OCI-LY1 (cell line): ENCODE measurements around the gene FAM227A.

Source experiments
- EZH2 ChIP-seq: fragments of 200-600 bp; sonication (generic), shearing (Covaris generic); IDR thresholded peaks from 2 replicates; pipeline ENCODE4 v1.8.0; 2017; ENCODE audit warnings: borderline replicate concordance, mixed run types, mild to moderate bottlenecking, antibody characterized with exemption, low read length, moderate library complexity, mixed read lengths
- TF ChIP-seq, protein P1 (sequence below): fragments of 200-600 bp; sonication (generic), shearing (Covaris generic); IDR thresholded peaks from 2 replicates; pipeline ENCODE4 v1.5.1; 2017; ENCODE audit warnings: mild to moderate bottlenecking, antibody characterized with exemption, low read length, moderate library complexity, mixed read lengths

DNA sequence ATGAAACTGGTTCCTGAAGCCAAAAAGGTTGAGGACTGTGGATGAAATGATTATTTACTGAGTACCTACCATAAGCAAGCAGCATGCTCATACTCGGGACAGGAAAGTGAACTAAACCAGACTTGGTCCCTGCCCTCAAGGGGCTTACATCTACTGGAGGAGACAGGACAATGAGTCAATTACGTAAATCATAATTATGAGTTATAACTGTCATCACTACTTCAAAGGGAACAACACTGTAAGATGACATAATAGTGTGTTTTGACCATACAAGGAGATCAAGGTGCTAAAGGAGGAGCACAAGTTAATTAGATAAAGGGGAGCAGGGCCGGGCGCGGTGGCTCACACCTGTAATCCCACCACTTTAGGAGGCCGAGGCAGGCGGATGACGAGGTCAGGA, 2.5 kb downstream of the FAM227A start:
- TF ChIP-seq, protein P1, sequence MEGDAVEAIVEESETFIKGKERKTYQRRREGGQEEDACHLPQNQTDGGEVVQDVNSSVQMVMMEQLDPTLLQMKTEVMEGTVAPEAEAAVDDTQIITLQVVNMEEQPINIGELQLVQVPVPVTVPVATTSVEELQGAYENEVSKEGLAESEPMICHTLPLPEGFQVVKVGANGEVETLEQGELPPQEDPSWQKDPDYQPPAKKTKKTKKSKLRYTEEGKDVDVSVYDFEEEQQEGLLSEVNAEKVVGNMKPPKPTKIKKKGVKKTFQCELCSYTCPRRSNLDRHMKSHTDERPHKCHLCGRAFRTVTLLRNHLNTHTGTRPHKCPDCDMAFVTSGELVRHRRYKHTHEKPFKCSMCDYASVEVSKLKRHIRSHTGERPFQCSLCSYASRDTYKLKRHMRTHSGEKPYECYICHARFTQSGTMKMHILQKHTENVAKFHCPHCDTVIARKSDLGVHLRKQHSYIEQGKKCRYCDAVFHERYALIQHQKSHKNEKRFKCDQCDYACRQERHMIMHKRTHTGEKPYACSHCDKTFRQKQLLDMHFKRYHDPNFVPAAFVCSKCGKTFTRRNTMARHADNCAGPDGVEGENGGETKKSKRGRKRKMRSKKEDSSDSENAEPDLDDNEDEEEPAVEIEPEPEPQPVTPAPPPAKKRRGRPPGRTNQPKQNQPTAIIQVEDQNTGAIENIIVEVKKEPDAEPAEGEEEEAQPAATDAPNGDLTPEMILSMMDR = no peak
- no peak for TF ChIP-seq EZH2
